ENCODE measurements around the gene LAMA4. TPM values are rescaled to one million over a fixed set of nuclear protein-coding genes. Genes with fewer than 3 reads are reported as not detected.

Gene LAMA4
- total RNA-seq, 4 donors from 2014 or later, result 212 to 265 (median 238) TPM

- TF ChIP-seq CTCF (IDR thresholded peaks at IDR 0.05; ENCODE audit: low read depth), result no peak
Observed at GRCh38 chr6:112177092-112177491, 77.3 kb downstream of the LAMA4 start.

DNA sequence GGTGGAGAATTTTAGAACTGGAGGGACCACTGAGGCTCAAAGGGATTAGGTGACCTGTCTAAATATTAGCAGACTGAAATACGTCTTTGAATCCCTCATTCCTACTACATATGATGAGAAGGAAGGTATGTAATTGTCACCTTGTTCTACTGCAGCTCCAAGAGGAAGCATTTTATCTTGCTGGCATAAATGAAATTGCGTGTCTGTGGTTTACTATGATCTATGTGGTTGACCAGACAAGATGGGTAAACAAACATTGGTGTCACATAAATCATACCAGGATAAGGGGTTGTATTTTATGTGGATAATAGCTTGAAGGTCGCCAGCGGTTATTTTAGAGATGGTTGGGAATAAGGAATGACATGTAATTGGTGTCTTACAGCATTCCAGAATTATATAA is 78.2 kb downstream of the LAMA4 start:
- no peak for TF ChIP-seq CTCF (IDR thresholded peaks at IDR 0.05; ENCODE audit: low read depth)

- no peak for TF ChIP-seq CTCF (IDR thresholded peaks at IDR 0.05; ENCODE audit: low read depth)
Observed at GRCh38 chr6:112173221-112173804, 81.1 kb downstream of the LAMA4 start.

GRCh38 chr6:112172540-112172939 is 81.8 kb downstream of the LAMA4 start:
- TF ChIP-seq CTCF (IDR thresholded peaks at IDR 0.05; ENCODE audit: low read depth), result no peak

- TF ChIP-seq CTCF (IDR thresholded peaks at IDR 0.05; ENCODE audit: low read depth), result no peak
Observed at GRCh38 chr6:112169541-112169940, 84.8 kb downstream of the LAMA4 start.

GRCh38 chr6:112163295-112164257 is 90.8 kb downstream of the LAMA4 start:
- no peak for TF ChIP-seq CTCF (IDR thresholded peaks at IDR 0.05; ENCODE audit: low read depth)

GRCh38 chr6:112160745-112161144 is 93.6 kb downstream of the LAMA4 start:
- TF ChIP-seq CTCF (IDR thresholded peaks at IDR 0.05; ENCODE audit: low read depth), result no peak
